Measurements from ENCODE around the gene BTBD8.

Gene BTBD8

GRCh38 chr1:92186081-92186480 lies 105.9 kb downstream of the BTBD8 start:
- no peak for DNase-seq (ENCODE audit: extremely low spot score, insufficient read length, low read depth)
- FAIRE-seq: no peak

DNA sequence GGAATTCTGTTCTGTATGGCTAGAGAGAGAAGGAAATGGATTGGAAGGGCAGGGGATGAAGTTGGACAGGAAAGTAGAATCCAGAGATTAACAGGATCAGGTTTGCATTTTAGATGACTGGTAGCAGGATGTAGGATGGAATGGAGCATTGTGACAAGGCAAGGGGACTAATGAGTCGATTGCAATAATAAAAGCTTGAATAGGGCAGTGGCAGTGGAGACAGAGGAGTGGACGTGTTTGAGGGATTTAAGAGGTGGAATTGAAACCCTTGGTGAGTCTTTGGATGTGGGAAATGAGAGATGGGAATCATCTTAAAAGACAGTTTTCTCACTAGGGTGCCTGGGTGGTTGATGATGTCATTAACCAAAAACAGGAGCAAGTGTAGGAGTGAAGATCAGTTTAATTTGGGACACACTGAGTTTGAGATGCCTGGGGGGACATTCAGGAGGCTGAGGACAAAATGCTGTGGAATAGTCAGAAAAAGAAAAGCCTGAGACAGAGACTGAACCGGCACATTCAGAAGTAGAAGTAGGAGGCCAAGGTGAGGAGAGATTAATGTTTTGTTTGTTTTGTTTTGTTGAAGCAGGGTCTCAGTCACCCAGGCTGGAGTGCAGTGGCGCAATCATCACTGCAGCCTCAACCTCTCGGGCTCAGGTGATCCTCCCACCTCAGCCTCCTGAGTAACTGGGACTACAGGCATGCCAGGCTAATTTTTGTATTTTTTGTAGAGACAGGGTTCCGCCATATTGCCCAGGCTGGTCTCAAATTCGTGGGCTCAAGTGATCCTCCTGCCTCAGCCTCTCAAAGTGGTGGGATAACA lies 108.5 kb downstream of the BTBD8 start:
- DNase-seq (ENCODE audit: extremely low spot score, insufficient read length, low read depth) (no peak), FAIRE-seq (no peak)

- no peak for DNase-seq (ENCODE audit: extremely low spot score, insufficient read length, low read depth)
These were observed 111.6 kb downstream of the BTBD8 start for GRCh38 chr1:92191726-92192125.

GRCh38 chr1:92192246-92192645 lies 112.1 kb downstream of the BTBD8 start:
- FAIRE-seq (no peak), DNase-seq (ENCODE audit: extremely low spot score, insufficient read length, low read depth) (no peak)

More at GRCh38 chr1:92191726-92192125, 111.6 kb downstream of the BTBD8 start:
- no peak for FAIRE-seq

- FAIRE-seq: no peak
- DNase-seq (ENCODE audit: extremely low spot score, insufficient read length, low read depth): no peak
These were observed 114.4 kb downstream of the BTBD8 start for GRCh38 chr1:92194511-92194910.

- DNase-seq (ENCODE audit: extremely low spot score, insufficient read length, low read depth): no peak
- no peak for FAIRE-seq
These were observed 121.8 kb downstream of the BTBD8 start for GRCh38 chr1:92201973-92202372.

GRCh38 chr1:92203105-92203504 lies 123.0 kb downstream of the BTBD8 start:
- FAIRE-seq: no peak

DNA sequence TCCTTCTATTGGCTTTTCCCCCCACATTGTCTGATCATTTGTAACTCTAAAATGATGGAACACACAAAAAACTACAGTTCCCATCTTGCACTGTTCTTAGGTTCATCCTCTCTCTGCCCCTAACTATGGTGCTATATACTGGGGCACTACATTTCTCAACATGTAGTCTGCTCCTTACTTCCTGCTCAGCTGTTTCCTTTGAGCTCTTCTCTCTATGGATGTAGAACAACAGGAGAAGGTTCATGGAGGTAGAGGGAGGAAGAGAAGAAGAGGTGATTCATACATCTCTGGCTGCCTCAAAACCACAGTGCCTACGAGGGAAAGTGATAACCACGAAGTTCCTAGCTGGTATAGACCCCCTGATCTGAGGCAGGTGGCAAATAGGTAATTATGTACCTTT lies 130.6 kb downstream of the BTBD8 start:
- DNase-seq (ENCODE audit: extremely low spot score, insufficient read length, low read depth) (no peak), FAIRE-seq (no peak)

More at GRCh38 chr1:92203105-92203504, 123.0 kb downstream of the BTBD8 start:
- no peak for DNase-seq (ENCODE audit: extremely low spot score, insufficient read length, low read depth)

DNA sequence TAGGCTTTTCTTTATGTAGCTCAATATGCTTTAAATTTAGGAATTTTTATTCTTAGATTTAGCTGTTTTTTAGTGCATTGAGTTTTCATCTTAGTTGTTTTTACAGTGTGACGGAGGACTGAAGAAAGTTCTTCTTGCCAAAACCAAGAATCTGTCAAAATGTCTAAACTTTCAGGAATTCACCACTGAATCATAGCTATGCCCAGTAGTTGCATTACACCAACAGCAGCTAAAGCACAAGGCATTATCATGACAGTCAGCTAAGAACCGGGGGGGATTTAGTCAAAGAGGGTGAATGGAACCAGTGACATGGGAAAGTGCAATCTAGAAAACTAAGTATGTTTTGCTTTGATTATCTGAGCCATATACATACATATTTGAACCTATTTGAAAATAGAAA lies 131.0 kb downstream of the BTBD8 start:
- DNase-seq (ENCODE audit: extremely low spot score, insufficient read length, low read depth) (no peak), FAIRE-seq (no peak)

DNA sequence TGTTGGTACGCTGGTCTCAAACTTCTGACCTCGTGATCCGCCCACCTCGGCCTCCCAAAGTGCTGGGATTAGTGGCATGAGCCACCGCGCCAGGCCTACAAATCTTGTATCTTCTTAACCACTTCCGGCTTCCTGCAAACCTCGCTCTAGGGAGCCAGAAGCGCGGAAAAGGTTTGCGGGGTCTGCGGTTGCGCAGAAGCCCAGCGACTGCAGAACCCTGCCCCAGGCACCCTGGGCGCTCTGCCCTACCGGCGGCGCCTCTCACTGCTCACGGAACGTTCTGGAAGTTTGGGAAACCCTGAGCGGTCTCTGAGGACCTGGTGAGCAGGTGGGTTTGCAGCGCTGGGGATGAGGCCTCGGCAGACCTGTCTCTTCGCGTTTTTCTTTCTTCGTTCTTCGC lies 137.6 kb downstream of the BTBD8 start, which contains the start of gene C1orf146:
C1orf146 (plus strand) TSS at position 195 of the 400 bp plus-strand sequence. CDS start 13,506 bp downstream, outside the sequence.
- FAIRE-seq: no peak
- no peak for DNase-seq (ENCODE audit: extremely low spot score, insufficient read length, low read depth)

GRCh38 chr1:92218559-92218958 lies 138.4 kb downstream of the BTBD8 start:
- no peak for DNase-seq (ENCODE audit: extremely low spot score, insufficient read length, low read depth)
- FAIRE-seq: no peak

GRCh38 chr1:92219028-92219427 lies 138.9 kb downstream of the BTBD8 start:
- DNase-seq (ENCODE audit: extremely low spot score, insufficient read length, low read depth): no peak
- FAIRE-seq: no peak

GRCh38 chr1:92228401-92228800 lies 148.3 kb downstream of the BTBD8 start:
- DNase-seq (ENCODE audit: extremely low spot score, insufficient read length, low read depth): no peak
- no peak for FAIRE-seq

- FAIRE-seq: no peak
These were observed 150.6 kb downstream of the BTBD8 start for GRCh38 chr1:92230736-92231135.

More at GRCh38 chr1:92230736-92231135, 150.6 kb downstream of the BTBD8 start:
- no peak for DNase-seq (ENCODE audit: extremely low spot score, insufficient read length, low read depth)

All from GM18507 (cell line).